IMR-90 (cell line): ENCODE data around the gene RCCD1. TPM values are rescaled to one million over a fixed set of nuclear protein-coding genes. Genes with fewer than 3 reads are reported as not detected.

Source experiments
- ATAC-seq: fragments of 200-7000 bp; cut with Tn5 transposase; 2 replicates; pipeline ENCODE4 v1.9.1; 2020; ENCODE audit warnings: low read depth, mild to moderate bottlenecking, moderate library complexity
- BruUV-seq: library from RNA; stranded (reverse); fragments of 400-500 nt; replicated peaks from 2 replicates; lab custom pipeline; 2021; lab: Mats Ljungman, UMichigan
- CTCF ChIA-PET: fragments of 300-600 bp; formaldehyde crosslinking; extraction: SDS; loops from one replicate; lab custom pipeline; 2021; ENCODE audit warnings: antibody characterized with exemption; lab: Yijun Ruan, JAX
- POLR2A ChIA-PET: fragments of 300-600 bp; sonication (Branson Sonifier 250); formaldehyde crosslinking; loops from one replicate; lab custom pipeline; 2022; ENCODE audit warnings: antibody characterized with exemption; ENCODE audit not compliant: unreplicated experiment; lab: Charles Lee
- DNase-seq: peaks from one replicate; pipeline ENCODE4 v3.0.0; 2013
- H2AFZ ChIP-seq: replicated peaks from 2 replicates; pipeline ENCODE3; 2013; ENCODE audit warnings: low read length, mild to moderate bottlenecking; ENCODE audit not compliant: poor library complexity
- H2AK5ac ChIP-seq: 2 replicates; pipeline ENCODE4 v1.6.1; 2013; ENCODE audit warnings: low read depth, low read length, inconsistent platforms
- H2AK9ac ChIP-seq: replicated peaks from 2 replicates; pipeline ENCODE3; 2013; ENCODE audit warnings: mild to moderate bottlenecking, low read depth, low read length, moderate library complexity; ENCODE audit not compliant: poor library complexity
- H2BK120ac ChIP-seq: 2 replicates; pipeline ENCODE4 v1.6.1; 2013; ENCODE audit warnings: low read depth, low read length, inconsistent platforms
- H2BK15ac ChIP-seq: 3 replicates; pipeline ENCODE4 v1.6.1; 2013; ENCODE audit warnings: low read depth, low read length, inconsistent platforms
- H2BK20ac ChIP-seq: 2 replicates; pipeline ENCODE4 v1.6.1; 2013; ENCODE audit warnings: low read depth, mild to moderate bottlenecking, inconsistent platforms, low read length, moderate library complexity
- H2BK5ac ChIP-seq: 2 replicates; pipeline ENCODE4 v1.6.1; 2013; ENCODE audit warnings: mild to moderate bottlenecking, low read depth, low read length, inconsistent platforms; ENCODE audit not compliant: poor library complexity, severe bottlenecking
- H3K14ac ChIP-seq: replicated peaks from 2 replicates; pipeline ENCODE4 v1.6.1; 2013; ENCODE audit warnings: low read depth, low read length, inconsistent platforms
- H3K18ac ChIP-seq: 2 replicates; pipeline ENCODE4 v1.6.1; 2013; ENCODE audit warnings: low read depth, low read length, control low read depth
- H3K23ac ChIP-seq: 2 replicates; pipeline ENCODE4 v1.6.1; 2013; ENCODE audit warnings: low read depth, low read length, inconsistent platforms
- H3K27ac ChIP-seq: 2 replicates; pipeline ENCODE4 v1.5.1; 2013; ENCODE audit warnings: mild to moderate bottlenecking, control low read depth, low read length; ENCODE audit not compliant: insufficient read depth
- H3K27me3 ChIP-seq: 2 replicates; pipeline ENCODE4 v1.6.1; 2013; ENCODE audit warnings: low read length; ENCODE audit not compliant: control insufficient read depth, insufficient read depth
- H3K36me3 ChIP-seq: 2 replicates; pipeline ENCODE4 v1.6.1; 2013; ENCODE audit warnings: low read length, mixed read lengths; ENCODE audit not compliant: control insufficient read depth, insufficient read depth
- H3K4ac ChIP-seq: 2 replicates; pipeline ENCODE4 v1.6.1; 2013; ENCODE audit warnings: low read depth, low read length, inconsistent platforms
- H3K4me1 ChIP-seq: 2 replicates; pipeline ENCODE4 v1.6.1; 2013; ENCODE audit warnings: low read length, mixed read lengths; ENCODE audit not compliant: control insufficient read depth, insufficient read depth
- H3K4me2 ChIP-seq: 2 replicates; pipeline ENCODE4 v1.6.1; 2013; ENCODE audit warnings: low read depth, mild to moderate bottlenecking, control low read depth, low read length, moderate library complexity
- H3K4me3 ChIP-seq: 2 replicates; pipeline ENCODE4 v1.5.1; 2013; ENCODE audit warnings: low read depth, mild to moderate bottlenecking, control low read depth, low read length, moderate library complexity; ENCODE audit not compliant: insufficient read depth
- H3K56ac ChIP-seq: 2 replicates; pipeline ENCODE4 v1.6.1; 2013; ENCODE audit warnings: low read length, inconsistent platforms; ENCODE audit not compliant: insufficient read depth; ENCODE audit errors: extremely low read depth
- H3K79me1 ChIP-seq, 2 experiments: 2 replicates each; pipeline ENCODE4 v1.6.1; 2013; ENCODE audit warnings: low read length in 2 of 2, inconsistent platforms in 1 of 2, low read depth in 1 of 2
- H3K9ac ChIP-seq: 2 replicates; pipeline ENCODE4 v1.6.1; 2013; ENCODE audit warnings: low read depth, low read length, control low read depth
- H3K9me1 ChIP-seq: 2 replicates; pipeline ENCODE4 v1.6.1; 2013; ENCODE audit warnings: low read length, inconsistent platforms; ENCODE audit not compliant: insufficient read depth
- H3K9me3 ChIP-seq: 2 replicates; pipeline ENCODE4 v1.6.1; 2013; ENCODE audit warnings: low read length; ENCODE audit not compliant: control insufficient read depth, insufficient read depth
- H4K20me1 ChIP-seq: 2 replicates; pipeline ENCODE4 v1.6.1; 2013; ENCODE audit warnings: low read length, inconsistent platforms; ENCODE audit not compliant: insufficient read depth
- H4K5ac ChIP-seq: 2 replicates; pipeline ENCODE4 v1.6.1; 2013; ENCODE audit warnings: mild to moderate bottlenecking, low read depth, low read length, control low read depth
- H4K8ac ChIP-seq, 2 experiments: 2 replicates each; pipeline ENCODE4 v1.6.1; 2013; ENCODE audit warnings: low read depth in 2 of 2, low read length in 2 of 2, control low read depth in 1 of 2, inconsistent platforms in 1 of 2
- H4K91ac ChIP-seq: 2 replicates; pipeline ENCODE4 v1.6.1; 2013; ENCODE audit warnings: low read depth, low read length, inconsistent platforms; ENCODE audit not compliant: insufficient read depth
- RAD21 ChIP-seq: IDR thresholded peaks from 2 replicates; pipeline ENCODE4 v1.6.1; 2012; ENCODE audit warnings: low read length, improper control_type of control experiment
- RCOR1 ChIP-seq: IDR thresholded peaks from 2 replicates; pipeline ENCODE4 v1.6.1; 2012; ENCODE audit warnings: mild to moderate bottlenecking, low read length, improper control_type of control experiment; ENCODE audit not compliant: insufficient replicate concordance
- SMC3 ChIP-seq: fragments of 150-350 bp; IDR thresholded peaks from 2 replicates; pipeline ENCODE4 v1.6.1; 2016; ENCODE audit warnings: low read depth, mild to moderate bottlenecking, antibody characterized with exemption, low read length, moderate library complexity
- WGBS, 2 experiments: methylation state at CpG; one replicate each; pipeline versions ENCODE4 v1.1.5 to v1.1.7; 2013; ENCODE audit warnings: missing lambda C conversion rate in 2 of 2; ENCODE audit not compliant: insufficient read length in 1 of 2; ENCODE audit errors: extremely low coverage in 2 of 2; 5-methylcytosine and 5-hydroxymethylcytosine counted together
- dilution Hi-C: fragments of 300-500 bp; cut with HindIII; formaldehyde crosslinking; loops from one replicate; pipeline ENCODE4 v1.14.3; 2018; ENCODE audit warnings: low sequenced_read_pairs; ENCODE audit not compliant: unreplicated experiment
- in situ Hi-C: fragments of 300-500 bp; cut with MboI; formaldehyde crosslinking; loops from 3 replicates; pipeline ENCODE4 v1.14.3; 2019; ENCODE audit warnings: low sequenced_read_pairs, inconsistent platforms, mixed read lengths
- intact Hi-C: fragments of 100-400 bp; cut with micrococcal nuclease; formaldehyde crosslinking; loops from 2 replicates; pipeline ENCODE4 v1.10.0; 2022
- polyA plus RNA-seq, 3 experiments: library from polyadenylated mRNA; depleted of rRNA; stranded (reverse); fragments of >200 nt; gene quantifications; 2 replicates each; pipeline ENCODE4 v1.2.3, GENCODE V29; 2012; ENCODE audit warnings: low replicate concordance in 1 of 3
- total RNA-seq: library from RNA; depleted of rRNA; stranded (reverse); fragments of >200 nt; gene quantifications from 2 replicates; pipeline ENCODE4 v1.2.3, GENCODE V29; 2012
- TF ChIP-seq, protein P1 (sequence below): conservative IDR thresholded peaks from 2 replicates; pipeline ENCODE4 v1.5.1; 2012; ENCODE audit warnings: mild to moderate bottlenecking, low read depth, low read length, improper control_type of control experiment

RCCD1 gene
- total and polyA plus RNA-seq, 2 of the 4 experiments (the other 2 are of a cell fraction), result 3.9 to 9.9 TPM

DNA sequence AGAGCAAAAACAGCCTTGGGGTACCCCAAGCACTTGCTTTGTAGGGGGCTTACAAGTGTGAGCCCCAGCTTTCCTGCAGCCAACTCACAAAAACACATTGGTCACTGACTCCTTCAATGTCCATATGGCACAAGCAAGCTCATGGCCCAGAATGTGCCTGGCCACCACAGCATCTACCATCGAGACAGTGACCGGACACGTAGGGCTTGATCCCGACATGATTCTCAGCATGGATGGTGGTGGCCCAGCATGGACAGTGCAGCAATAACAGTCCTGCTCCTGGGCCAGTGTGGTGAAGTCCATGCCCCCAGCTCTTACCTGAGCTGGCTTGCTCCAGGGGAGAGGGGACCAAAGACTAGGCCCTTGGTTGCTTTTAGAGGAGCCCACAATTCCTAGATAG lies 13.6 kb upstream of the RCCD1 start:
- Histone ChIP-seq H3K4me3 (no peak overlapping the region), H3K27me3 (no peaks in the 10 kb centered on the region), H3K56ac (no peak overlapping the region), H3K36me3 (peaks cover 59% of the 10 kb centered on the region), H2BK20ac (no peak overlapping the region), H2BK120ac (no peak overlapping the region), H2AK9ac (no peak overlapping the region), H3K23ac (no peak overlapping the region), H3K4me1 (peaks cover 4% of the 10 kb centered on the region; the same call in 1 of the 2 replicates), H4K91ac (no peak overlapping the region), H3K79me1 (peaks cover 23 to 32% of the 10 kb centered on the region in 2 experiments), H3K14ac (no peak overlapping the region), H3K4me2 (no peak overlapping the region), H4K5ac (no peak overlapping the region), H2AFZ (peak overlapping the region; percentile 41), H3K18ac (no peak overlapping the region), H3K4ac (no peak overlapping the region), H3K9ac (no peak overlapping the region), H2BK15ac (no peak overlapping the region), H2BK5ac (no peak overlapping the region), H4K8ac (no peak overlapping the region), H3K27ac (no peak overlapping the region), H3K9me1 (peaks cover 12% of the 10 kb centered on the region; the same call in 1 of the 2 replicates), H4K20me1 (peaks cover 3% of the 10 kb centered on the region; the same call in 1 of the 2 replicates), H3K9me3 (no peaks in the 10 kb centered on the region), H2AK5ac (no peak overlapping the region)
- POLR2A ChIA-PET, result no interaction called here
- TF ChIP-seq RAD21 (no peak), SMC3 (no peak), RCOR1 (no peak)
- TF ChIP-seq, protein P1, sequence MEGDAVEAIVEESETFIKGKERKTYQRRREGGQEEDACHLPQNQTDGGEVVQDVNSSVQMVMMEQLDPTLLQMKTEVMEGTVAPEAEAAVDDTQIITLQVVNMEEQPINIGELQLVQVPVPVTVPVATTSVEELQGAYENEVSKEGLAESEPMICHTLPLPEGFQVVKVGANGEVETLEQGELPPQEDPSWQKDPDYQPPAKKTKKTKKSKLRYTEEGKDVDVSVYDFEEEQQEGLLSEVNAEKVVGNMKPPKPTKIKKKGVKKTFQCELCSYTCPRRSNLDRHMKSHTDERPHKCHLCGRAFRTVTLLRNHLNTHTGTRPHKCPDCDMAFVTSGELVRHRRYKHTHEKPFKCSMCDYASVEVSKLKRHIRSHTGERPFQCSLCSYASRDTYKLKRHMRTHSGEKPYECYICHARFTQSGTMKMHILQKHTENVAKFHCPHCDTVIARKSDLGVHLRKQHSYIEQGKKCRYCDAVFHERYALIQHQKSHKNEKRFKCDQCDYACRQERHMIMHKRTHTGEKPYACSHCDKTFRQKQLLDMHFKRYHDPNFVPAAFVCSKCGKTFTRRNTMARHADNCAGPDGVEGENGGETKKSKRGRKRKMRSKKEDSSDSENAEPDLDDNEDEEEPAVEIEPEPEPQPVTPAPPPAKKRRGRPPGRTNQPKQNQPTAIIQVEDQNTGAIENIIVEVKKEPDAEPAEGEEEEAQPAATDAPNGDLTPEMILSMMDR, result no peak
- in situ Hi-C loops (no loop called here), dilution Hi-C loops (no loop called here), intact Hi-C loops (no loop called here)
- BruUV-seq, result no TSS peak
- 96% methylated on average over 4 of the region's 4 CpGs; no CpG with 5 or more reads in 1 of the 2 experiments for WGBS, 2 experiments
- ATAC-seq, result no peak
- no peak for DNase-seq
- CTCF ChIA-PET, result no interaction called here
